Fibroblast of mammary gland (primary cell): ENCODE data around the gene SLC6A7.
A peak's percentile ranks its signal among the peaks of the same experiment; 100 is the strongest.

ENCODE experiments used
- DNase-seq: peaks from one replicate; pipeline ENCODE4 v3.0.0-alpha.2; 2010; ENCODE audit warnings: low read depth
- H3K4me3 ChIP-seq: 2 replicates; pipeline ENCODE4 v1.5.1; 2011; ENCODE audit warnings: low read depth, mild to moderate bottlenecking, low read length, moderate library complexity; ENCODE audit not compliant: control insufficient read depth
- CTCF ChIP-seq: conservative IDR thresholded peaks from 2 replicates; pipeline ENCODE4 v1.5.1; 2011; ENCODE audit warnings: low read depth, low read length, inconsistent platforms; ENCODE audit not compliant: control insufficient read depth, insufficient read depth

Gene SLC6A7

GRCh38 chr5:150149618-150150017 lies 40.2 kb upstream of the SLC6A7 start:
- TF ChIP-seq CTCF: no peak
- H3K4me3 ChIP-seq: no peak overlapping the region
- DNase-seq: peak; percentile 4

GRCh38 chr5:150152636-150153462 lies 37.0 kb upstream of the SLC6A7 start:
- peak overlapping the region; percentile 97 for H3K4me3 ChIP-seq
- TF ChIP-seq CTCF: no peak
- DNase-seq: peak; percentile 64

- H3K4me3 ChIP-seq: peak overlapping the region; percentile 97
- TF ChIP-seq CTCF: no peak
- no peak for DNase-seq
These were observed 36.4 kb upstream of the SLC6A7 start for GRCh38 chr5:150153483-150153882.

GRCh38 chr5:150153957-150154617 lies 35.8 kb upstream of the SLC6A7 start:
- peak overlapping the region; percentile 97 for H3K4me3 ChIP-seq
- peak; percentile 75 for DNase-seq

GRCh38 chr5:150154618-150155128 lies 35.2 kb upstream of the SLC6A7 start:
- peak overlapping the region; percentile 97 for H3K4me3 ChIP-seq
- TF ChIP-seq CTCF: no peak

More at GRCh38 chr5:150153957-150154617, 35.8 kb upstream of the SLC6A7 start:
- no peak for TF ChIP-seq CTCF

DNA sequence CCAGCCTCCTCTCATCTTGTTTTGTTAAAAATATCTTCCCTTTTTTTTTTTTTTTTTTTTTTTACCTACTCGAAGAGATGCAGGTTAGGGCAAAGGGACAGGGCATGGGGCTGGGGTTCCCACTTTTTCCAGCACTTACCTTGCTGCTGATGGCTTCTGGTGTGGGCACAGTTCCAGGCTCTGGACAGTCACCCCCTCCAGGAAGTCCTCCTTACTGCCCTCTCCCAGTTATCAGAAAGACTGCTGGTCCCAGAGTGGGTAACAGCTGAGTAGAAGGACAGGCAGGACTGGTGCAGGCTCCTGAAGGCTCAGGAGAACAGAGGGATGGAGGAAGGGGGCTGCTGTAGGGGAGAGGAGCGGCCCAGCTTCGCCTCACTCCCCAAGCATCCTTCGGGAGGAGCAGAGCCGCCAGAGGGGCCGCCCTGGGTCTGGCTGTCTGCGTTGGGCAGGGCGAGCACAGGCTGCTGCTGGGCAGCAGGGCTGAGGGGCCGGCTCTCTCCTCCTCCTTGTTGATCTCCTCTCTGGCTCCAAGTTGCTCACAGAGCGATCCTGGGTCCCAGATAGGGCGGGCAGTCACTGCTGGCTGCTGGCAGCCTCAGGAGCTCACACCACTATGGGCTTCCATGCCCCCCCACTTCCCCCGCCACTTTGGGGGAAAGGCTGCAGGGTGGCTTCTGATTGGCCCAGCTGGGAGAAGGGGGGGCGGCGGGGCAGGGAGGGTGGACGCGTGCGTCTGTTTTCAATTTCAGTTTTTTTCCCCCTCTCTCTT lies 34.4 kb upstream of the SLC6A7 start, which contains the start of gene PDGFRB:
Gene PDGFRB, minus strand, starts transcription at position 588 of the 769 bp plus-strand sequence. CDS start 18,798 bp downstream, outside the sequence.
- no peak for TF ChIP-seq CTCF
- peak; percentile 91 for DNase-seq
- H3K4me3 ChIP-seq: peak within 1 kb of the TSS; percentile 97

More at GRCh38 chr5:150154618-150155128, 35.2 kb upstream of the SLC6A7 start:
- no peak for DNase-seq
